Natural killer cell (primary cell): ENCODE data around the gene MVK. TPM values are rescaled to one million over a fixed set of nuclear protein-coding genes. Genes with fewer than 3 reads are reported as not detected.

Experiments
- ATAC-seq, 3 donors: fragments of 150-1000 bp in 2 of 3; fragments of 200-7000 bp in 1 of 3; cut with Tn5 transposase; 1 replicate in 1 of 3; 2 replicates in 2 of 3; pipeline ENCODE4 v1.10.0; 2021; ENCODE audit warnings: mild to moderate bottlenecking in 2 of 3, moderate library complexity in 2 of 3
- DNase-seq, 2 donors: peaks; one replicate each; pipeline versions ENCODE4 v3.0.0 to v3.0.0-alpha.2; 2013 to 2021; ENCODE audit warnings: mixed read lengths in 1 of 2
- H3K27ac ChIP-seq: one replicate; pipeline ENCODE4 v1.5.1; 2013; ENCODE audit warnings: mild to moderate bottlenecking, low read length
- H3K27me3 ChIP-seq: one replicate; pipeline ENCODE4 v1.6.1; 2013; ENCODE audit warnings: low read length; ENCODE audit not compliant: control insufficient read depth, insufficient read depth
- H3K36me3 ChIP-seq: one replicate; pipeline ENCODE4 v1.6.1; 2013; ENCODE audit warnings: low read length; ENCODE audit not compliant: control insufficient read depth, insufficient read depth
- H3K4me1 ChIP-seq: one replicate; pipeline ENCODE4 v1.6.1; 2013; ENCODE audit warnings: low read length; ENCODE audit not compliant: control insufficient read depth, insufficient read depth
- H3K4me3 ChIP-seq: one replicate; pipeline ENCODE4 v1.5.1; 2013; ENCODE audit warnings: low read length
- H3K9me3 ChIP-seq: one replicate; pipeline ENCODE4 v1.6.1; 2013; ENCODE audit warnings: low read length; ENCODE audit not compliant: control insufficient read depth, insufficient read depth
- H3K27ac Mint-ChIP-seq, 2 donors: one replicate each; pipeline ENCODE4 v1.8.0; 2022; ENCODE audit warnings: mild to moderate bottlenecking in 2 of 2, mixed read lengths in 2 of 2, moderate library complexity in 1 of 2
- H3K27me3 Mint-ChIP-seq, 2 donors: one replicate each; pipeline ENCODE4 v1.8.0; 2022; ENCODE audit warnings: low read depth in 2 of 2, mixed read lengths in 2 of 2
- H3K36me3 Mint-ChIP-seq: one replicate; pipeline ENCODE4 v1.8.0; 2022; ENCODE audit warnings: mixed read lengths
- H3K4me1 Mint-ChIP-seq, 2 donors: one replicate each; pipeline ENCODE4 v1.8.0; 2022; ENCODE audit warnings: mixed read lengths in 2 of 2
- H3K4me3 Mint-ChIP-seq: one replicate; pipeline ENCODE4 v1.8.0; 2022; ENCODE audit warnings: mild to moderate bottlenecking, moderate library complexity, mixed read lengths
- H3K9me3 Mint-ChIP-seq, 2 donors: one replicate each; pipeline ENCODE4 v1.8.0; 2022; ENCODE audit warnings: mixed read lengths in 2 of 2
- CTCF ChIP-seq: fragments of 200-600 bp; IDR thresholded peaks from one replicate; pipeline ENCODE4 v1.8.0; 2022; ENCODE audit warnings: antibody characterized with exemption
- WGBS: methylation state at CpG from one replicate; pipeline ENCODE4 v1.1.7; 2013; ENCODE audit warnings: missing lambda C conversion rate; ENCODE audit not compliant: insufficient coverage; 5-methylcytosine and 5-hydroxymethylcytosine counted together
- intact Hi-C: fragments of 100-400 bp; cut with micrococcal nuclease; formaldehyde crosslinking; loops from one replicate; pipeline ENCODE4 v1.14.2; 2022
- total RNA-seq, 4 donors: library from RNA; stranded (reverse); fragments of 120-200 nt in 1 of 4; gene quantifications; one replicate each; pipeline versions ENCODE4 v1.2.3 to v1.2.4, GENCODE V29; 2013 to 2022

MVK gene
- total RNA-seq, 3 donors from 2014 or later (not counting 1 experiment from before 2014, with no cell fraction given) = 9.4 to 16.6 (median 16.2) TPM

- Histone ChIP-seq H3K27ac (no peak overlapping the region), H3K9me3 (peaks cover 3% of the 10 kb centered on the region), H3K4me3 (no peak overlapping the region), H3K4me1 (no peaks in the 10 kb centered on the region), H3K27me3 (no peaks in the 10 kb centered on the region), H3K36me3 (no peaks in the 10 kb centered on the region)
- Mint-ChIP-seq H3K4me1 (peaks cover 0 to 6% of the 10 kb centered on the region in 2 donors), H3K27ac (no peak overlapping the region), H3K4me3 (no peak overlapping the region), H3K36me3 (no peaks in the 10 kb centered on the region), H3K27me3 (peaks cover 0 to 14% of the 10 kb centered on the region in 2 donors), H3K9me3 (peaks cover 0 to 2% of the 10 kb centered on the region in 2 donors)
- intact Hi-C loops = no loop called here
- ATAC-seq = no peak
- DNase-seq = no peak
- no peak for TF ChIP-seq CTCF
- WGBS = 83% methylated on average over 1 of the region's 5 CpGs
These were observed 57.7 kb downstream of the MVK start for GRCh38 chr12:109631302-109631701.

- Histone ChIP-seq H3K4me3 (no peak overlapping the region), H3K27me3 (no peaks in the 10 kb centered on the region), H3K36me3 (no peaks in the 10 kb centered on the region), H3K9me3 (peaks cover 3% of the 10 kb centered on the region), H3K4me1 (no peaks in the 10 kb centered on the region), H3K27ac (no peak overlapping the region)
- intact Hi-C loops = no loop called here
- Mint-ChIP-seq H3K27ac (no peak overlapping the region), H3K9me3 (peaks cover 0 to 2% of the 10 kb centered on the region in 2 donors), H3K4me1 (peaks cover 0 to 6% of the 10 kb centered on the region in 2 donors), H3K27me3 (peaks cover 0 to 14% of the 10 kb centered on the region in 2 donors), H3K4me3 (no peak overlapping the region), H3K36me3 (no peaks in the 10 kb centered on the region)
- WGBS = 94% methylated on average over 3 of the region's 3 CpGs
- TF ChIP-seq CTCF = no peak
- DNase-seq (no peak), ATAC-seq (no peak)
These were observed 58.2 kb downstream of the MVK start for GRCh38 chr12:109631751-109632150.

GRCh38 chr12:109632342-109632741, 58.7 kb downstream of the MVK start:
- Histone ChIP-seq H3K9me3 (peaks cover 3% of the 10 kb centered on the region), H3K4me3 (no peak overlapping the region), H3K36me3 (no peaks in the 10 kb centered on the region), H3K27me3 (no peaks in the 10 kb centered on the region), H3K4me1 (no peaks in the 10 kb centered on the region), H3K27ac (no peak overlapping the region)
- no peak for TF ChIP-seq CTCF
- intact Hi-C loops = no loop called here
- peaks cover 0 to 2% of the 10 kb centered on the region in 2 donors for H3K9me3 Mint-ChIP-seq
- H3K36me3 Mint-ChIP-seq = no peaks in the 10 kb centered on the region
- no peak overlapping the region for H3K27ac Mint-ChIP-seq
- peaks cover 0 to 12% of the 10 kb centered on the region in 2 donors for H3K27me3 Mint-ChIP-seq
- no peak overlapping the region for H3K4me3 Mint-ChIP-seq
- H3K4me1 Mint-ChIP-seq = peaks cover 0 to 6% of the 10 kb centered on the region in 2 donors
- ATAC-seq (no peak), DNase-seq (no peak)
- 92% methylated on average over 8 of the region's 8 CpGs for WGBS

GRCh38 chr12:109635717-109636116, 62.1 kb downstream of the MVK start:
- H3K27me3 Mint-ChIP-seq = no peaks in the 10 kb centered on the region
- Histone ChIP-seq H3K27ac (no peak overlapping the region), H3K27me3 (no peaks in the 10 kb centered on the region), H3K4me3 (no peak overlapping the region), H3K9me3 (peaks cover 3% of the 10 kb centered on the region), H3K36me3 (no peaks in the 10 kb centered on the region), H3K4me1 (no peaks in the 10 kb centered on the region)
- intact Hi-C loops = no loop called here
- no peaks in the 10 kb centered on the region for H3K36me3 Mint-ChIP-seq
- peaks cover 0 to 2% of the 10 kb centered on the region in 2 donors for H3K9me3 Mint-ChIP-seq
- H3K4me1 Mint-ChIP-seq = peaks cover 0 to 6% of the 10 kb centered on the region in 2 donors
- ATAC-seq = no peak
- no peak overlapping the region for H3K27ac Mint-ChIP-seq
- no peak for TF ChIP-seq CTCF
- 85% methylated on average over 3 of the region's 3 CpGs for WGBS
- DNase-seq = no peak
- no peak overlapping the region for H3K4me3 Mint-ChIP-seq
